Mucosa of descending colon (tissue), 3 donors: Measurements from ENCODE around the gene KAZN. TPM values are rescaled to one million over a fixed set of nuclear protein-coding genes. Genes with fewer than 3 reads are reported as not detected.

Experiments
- ATAC-seq: fragments of 200-7000 bp; cut with Tn5 transposase; one replicate; pipeline ENCODE4 v1.9.1; 2020; ENCODE audit warnings: mild to moderate bottlenecking, moderate library complexity
- DNase-seq, 3 donors: peaks; one replicate each; pipeline ENCODE4 v3.0.0-alpha.2; 2020
- H3K36me3 ChIP-seq: fragments of 200-600 bp; one replicate; pipeline ENCODE4 v1.8.0; 2021; ENCODE audit warnings: low read depth, mild to moderate bottlenecking
- H3K4me1 ChIP-seq: fragments of 200-600 bp; one replicate; pipeline ENCODE4 v1.8.0; 2021; ENCODE audit warnings: low read depth, mild to moderate bottlenecking
- H3K4me3 ChIP-seq: fragments of 200-600 bp; one replicate; pipeline ENCODE4 v1.8.0; 2021; ENCODE audit warnings: mild to moderate bottlenecking
- H3K9me3 ChIP-seq: fragments of 200-600 bp; one replicate; pipeline ENCODE4 v1.8.0; 2021; ENCODE audit warnings: mild to moderate bottlenecking
- CTCF ChIP-seq: fragments of 200-600 bp; IDR thresholded peaks from one replicate; pipeline ENCODE4 v1.8.0; 2022; ENCODE audit warnings: antibody characterized with exemption, mild to moderate bottlenecking
- intact Hi-C, 2 donors: fragments of 100-400 bp; cut with DNase I in 1 of 2; cut with micrococcal nuclease in 1 of 2; formaldehyde crosslinking; loops; one replicate each; pipeline versions ENCODE4 v1.11.0 to v1.11.1; 2022; cut with DNase I, micrococcal nuclease
- total RNA-seq, 3 donors: library from RNA; stranded (reverse); fragmentation: NEBNext Ultra II Directional in 2 of 3; extraction: Animal tissue kit (Norgen Biotek cat#: 25700) in 2 of 3; gene quantifications; one replicate each; pipeline versions ENCODE4 v1.2.1 to v1.2.4, GENCODE V29; 2021 to 2023
- donor health status: DM: no; HTN: no; CAD: no; lungs with moderate emphysema.
- donor health status: DM: no; HTN: no; CAD: no.
- donor health status: DM: no; HTN: yes; CAD: no.

KAZN gene
- total RNA-seq, 3 donors from 2014 or later: 9.7 to 21.9 (median 15.8) TPM

GRCh38 chr1:15012822-15013221 lies 414.3 kb downstream of the KAZN start:
- ATAC-seq (no peak), DNase-seq (no peak)
- Histone ChIP-seq H3K4me3 (no peak overlapping the region), H3K36me3 (no peaks in the 10 kb centered on the region), H3K4me1 (no peaks in the 10 kb centered on the region), H3K9me3 (no peaks in the 10 kb centered on the region)
- no peak for TF ChIP-seq CTCF
- intact Hi-C loops: no loop called here

- DNase-seq (no peak), ATAC-seq (no peak)
- Histone ChIP-seq H3K36me3 (no peaks in the 10 kb centered on the region), H3K4me1 (no peaks in the 10 kb centered on the region), H3K9me3 (no peaks in the 10 kb centered on the region), H3K4me3 (no peak overlapping the region)
- intact Hi-C loops: no loop called here
- TF ChIP-seq CTCF: no peak
These were observed 415.3 kb downstream of the KAZN start for GRCh38 chr1:15013767-15014166.

GRCh38 chr1:15014516-15014915 lies 416.0 kb downstream of the KAZN start:
- no peaks in the 10 kb centered on the region for H3K9me3 ChIP-seq
- no peak overlapping the region for H3K4me3 ChIP-seq
- DNase-seq (no peak), ATAC-seq (no peak)
- H3K36me3 ChIP-seq: no peaks in the 10 kb centered on the region
- no peak for TF ChIP-seq CTCF
- intact Hi-C loops: no loop called here
- H3K4me1 ChIP-seq: no peaks in the 10 kb centered on the region

- no peak overlapping the region for H3K4me3 ChIP-seq
- no peak for DNase-seq
- TF ChIP-seq CTCF: no peak
- no peaks in the 10 kb centered on the region for H3K9me3 ChIP-seq
- ATAC-seq: no peak
- H3K36me3 ChIP-seq: no peaks in the 10 kb centered on the region
- intact Hi-C loops: no loop called here
- H3K4me1 ChIP-seq: no peaks in the 10 kb centered on the region
These were observed 417.5 kb downstream of the KAZN start for GRCh38 chr1:15016001-15016400.

- DNase-seq (no peak), ATAC-seq (no peak)
- no peaks in the 10 kb centered on the region for H3K36me3 ChIP-seq
- no peak overlapping the region for H3K4me3 ChIP-seq
- intact Hi-C loops: no loop called here
- no peak for TF ChIP-seq CTCF
- no peaks in the 10 kb centered on the region for H3K9me3 ChIP-seq
- H3K4me1 ChIP-seq: no peaks in the 10 kb centered on the region
These were observed 418.0 kb downstream of the KAZN start for GRCh38 chr1:15016526-15016925.

GRCh38 chr1:15017120-15017519 lies 418.6 kb downstream of the KAZN start:
- ATAC-seq: no peak
- intact Hi-C loops: no loop called here
- H3K4me1 ChIP-seq: peaks cover 2% of the 10 kb centered on the region
- H3K4me3 ChIP-seq: no peak overlapping the region
- no peak for DNase-seq
- H3K36me3 ChIP-seq: no peaks in the 10 kb centered on the region
- no peaks in the 10 kb centered on the region for H3K9me3 ChIP-seq
- no peak for TF ChIP-seq CTCF
